NCI-H524 (cell line): ENCODE data around the gene MYLK4.

Experiments
- DNase-seq, 2 experiments: peaks; one replicate each; lab custom pipeline; 2025; lab: John Stamatoyannopoulos, UW

The MYLK4 gene

GRCh38 chr6:2705256-2705655 is 45.5 kb downstream of the MYLK4 start:
- no peak for DNase-seq

- no peak for DNase-seq
Observed at GRCh38 chr6:2697291-2697690, 53.4 kb downstream of the MYLK4 start.

- DNase-seq = peak in 1 of 2 experiments; percentile 49
Observed at GRCh38 chr6:2695454-2696095, 55.1 kb downstream of the MYLK4 start.

GRCh38 chr6:2693231-2693630 is 57.5 kb downstream of the MYLK4 start:
- peak; percentile 30 to 73 for DNase-seq

GRCh38 chr6:2688401-2689064 is 62.2 kb downstream of the MYLK4 start:
- peak; percentile 66 to 92 for DNase-seq

GRCh38 chr6:2687456-2687855 is 63.3 kb downstream of the MYLK4 start:
- no peak for DNase-seq

GRCh38 chr6:2686515-2686914 is 64.2 kb downstream of the MYLK4 start:
- DNase-seq = no peak

- no peak for DNase-seq
Observed at GRCh38 chr6:2684766-2685754, 65.7 kb downstream of the MYLK4 start.

DNA sequence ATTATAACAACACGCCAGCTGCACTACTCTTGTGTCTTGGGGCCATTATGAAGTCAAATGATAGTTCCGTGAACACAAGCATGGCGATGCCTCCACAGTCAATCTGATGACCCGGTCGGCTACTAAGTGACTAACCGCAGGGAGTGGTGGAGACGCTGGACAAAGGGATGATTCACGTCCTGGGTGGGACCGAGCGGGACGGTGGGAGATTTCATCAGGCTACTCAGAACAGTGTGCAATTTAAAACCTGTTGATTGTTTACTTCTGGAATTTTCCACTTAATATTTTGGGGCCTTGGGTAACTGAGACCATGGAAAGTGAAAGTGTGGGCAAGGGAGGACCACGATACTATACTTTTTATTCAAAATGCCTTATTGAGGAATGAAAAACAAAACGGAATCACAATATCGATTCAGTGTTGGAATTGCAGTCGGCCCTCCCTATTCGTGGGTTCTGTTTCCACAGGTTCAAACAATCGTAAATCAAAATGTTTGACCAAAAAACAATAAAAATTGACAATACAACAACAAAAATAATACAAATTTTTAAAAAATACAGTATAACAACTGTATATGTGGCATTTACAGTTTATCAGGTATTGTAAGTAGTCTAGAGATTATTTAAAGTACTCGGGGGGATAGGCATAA is 66.5 kb downstream of the MYLK4 start:
- no peak for DNase-seq

DNA sequence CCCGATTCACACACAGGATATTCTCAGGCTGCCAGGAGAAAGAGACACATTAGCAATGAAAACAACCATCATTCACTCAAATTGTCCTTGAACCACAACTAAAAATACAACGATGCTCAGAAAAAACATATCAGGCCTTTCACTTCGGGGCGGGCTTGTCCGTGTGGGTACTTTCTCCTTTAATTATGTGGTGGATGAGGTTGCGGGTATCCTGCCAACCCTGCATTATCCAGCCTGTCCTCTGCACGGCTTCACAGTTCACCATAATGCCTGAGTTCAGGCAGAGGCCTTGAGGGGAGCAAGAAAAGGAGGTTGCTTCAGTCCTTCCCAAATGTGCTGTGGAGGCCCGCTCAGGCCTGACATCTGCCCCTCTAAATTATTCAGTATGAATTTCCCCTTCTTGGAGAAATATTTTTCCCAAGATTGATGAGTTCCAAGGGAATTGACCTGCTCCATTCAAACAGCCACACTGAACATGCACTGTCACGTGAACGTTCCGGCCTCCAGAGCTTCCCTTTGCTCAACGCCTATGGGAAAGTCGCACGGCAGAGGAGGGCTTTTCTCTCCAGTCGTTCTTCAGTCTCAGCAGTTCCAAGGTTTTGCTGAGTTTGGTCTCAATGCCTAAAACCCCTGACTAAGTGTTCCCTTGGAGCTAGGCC is 70.3 kb downstream of the MYLK4 start:
- DNase-seq = no peak

GRCh38 chr6:2677080-2677593 is 73.6 kb downstream of the MYLK4 start:
- DNase-seq = no peak

- DNase-seq = no peak
Observed at GRCh38 chr6:2676048-2676447, 74.7 kb downstream of the MYLK4 start.

DNA sequence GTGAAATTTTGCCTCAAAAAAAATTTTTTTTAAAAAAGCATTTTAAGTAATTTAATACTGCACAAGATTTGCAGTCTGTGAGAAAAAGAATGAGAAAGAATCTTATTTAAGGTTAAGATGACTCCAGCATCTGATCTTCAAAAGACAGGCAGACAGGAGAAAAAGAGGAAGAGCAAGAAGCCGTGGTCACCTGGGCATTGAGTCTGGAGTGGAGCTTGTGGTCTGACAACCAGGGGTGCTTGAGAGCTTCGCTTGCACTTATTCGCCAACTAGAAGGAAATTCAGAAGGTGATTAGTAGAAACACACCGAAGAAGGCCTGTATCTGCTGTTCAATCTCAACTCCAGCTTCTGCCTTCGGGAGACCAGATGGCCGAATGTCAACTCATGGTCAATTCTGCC is 75.9 kb downstream of the MYLK4 start:
- no peak for DNase-seq

DNA sequence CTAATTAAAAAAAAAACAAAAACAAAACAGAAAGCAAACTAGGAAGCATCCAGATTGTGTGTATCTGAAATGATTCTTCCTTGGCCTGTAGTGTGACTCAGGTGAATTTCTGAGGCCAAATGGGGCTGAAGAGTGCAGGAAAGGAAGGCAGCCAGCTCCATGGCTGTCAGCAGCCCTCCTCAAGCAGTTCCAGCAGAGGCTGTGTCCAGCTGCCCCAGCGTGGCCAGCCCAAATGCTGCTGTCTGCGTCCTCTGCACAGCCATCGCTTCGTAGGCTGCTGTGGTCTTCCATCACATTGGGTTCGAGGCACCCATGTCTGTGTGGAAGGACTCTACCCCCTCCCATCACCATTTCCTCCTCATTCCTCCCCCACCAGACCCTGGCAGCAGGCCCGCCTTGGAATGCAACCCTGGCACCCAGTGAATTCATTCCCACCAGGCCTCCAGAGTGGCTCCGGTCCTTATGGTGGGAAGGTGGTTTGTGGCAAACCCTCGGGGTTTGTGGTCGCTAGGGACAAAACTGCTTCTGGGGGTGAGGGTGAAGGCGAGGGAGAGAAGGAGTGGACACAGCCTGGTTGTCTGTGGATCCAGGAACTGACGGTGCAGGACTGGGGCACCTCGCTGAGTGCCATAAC is 81.5 kb downstream of the MYLK4 start:
- no peak for DNase-seq

- DNase-seq = no peak
Observed at GRCh38 chr6:2667617-2668016, 83.1 kb downstream of the MYLK4 start.

DNA sequence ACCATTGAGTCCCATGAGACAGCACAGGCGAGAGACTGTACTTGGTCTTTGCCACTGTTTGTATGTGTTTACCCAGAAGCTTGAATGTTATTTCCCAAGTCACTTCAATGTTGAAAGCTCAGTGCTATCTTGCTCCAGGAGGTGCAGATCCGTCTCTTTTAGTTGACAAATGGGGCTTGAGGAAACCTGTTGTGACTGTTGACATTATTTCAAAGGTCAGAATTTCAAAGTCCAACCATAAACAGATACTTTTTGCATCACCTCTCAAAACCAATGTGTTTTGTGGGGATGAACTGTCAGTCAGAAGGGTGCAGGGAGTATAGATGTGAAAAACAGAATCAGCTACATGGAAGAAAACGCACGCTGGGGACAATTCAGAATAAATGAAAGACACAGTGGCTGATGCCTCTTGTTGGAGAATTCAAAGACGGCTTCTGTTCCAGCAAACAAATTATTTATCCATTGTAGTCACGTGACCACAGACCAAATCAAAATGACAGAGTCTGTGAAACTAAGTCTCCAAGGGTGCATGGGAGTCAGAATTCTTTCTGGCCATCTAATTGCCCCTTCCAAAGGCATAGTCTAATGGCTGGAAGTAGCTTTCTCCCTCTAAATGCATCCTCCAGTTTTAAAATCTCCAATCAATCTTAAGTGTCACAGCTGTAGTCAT is 83.7 kb downstream of the MYLK4 start:
- DNase-seq = no peak

DNA sequence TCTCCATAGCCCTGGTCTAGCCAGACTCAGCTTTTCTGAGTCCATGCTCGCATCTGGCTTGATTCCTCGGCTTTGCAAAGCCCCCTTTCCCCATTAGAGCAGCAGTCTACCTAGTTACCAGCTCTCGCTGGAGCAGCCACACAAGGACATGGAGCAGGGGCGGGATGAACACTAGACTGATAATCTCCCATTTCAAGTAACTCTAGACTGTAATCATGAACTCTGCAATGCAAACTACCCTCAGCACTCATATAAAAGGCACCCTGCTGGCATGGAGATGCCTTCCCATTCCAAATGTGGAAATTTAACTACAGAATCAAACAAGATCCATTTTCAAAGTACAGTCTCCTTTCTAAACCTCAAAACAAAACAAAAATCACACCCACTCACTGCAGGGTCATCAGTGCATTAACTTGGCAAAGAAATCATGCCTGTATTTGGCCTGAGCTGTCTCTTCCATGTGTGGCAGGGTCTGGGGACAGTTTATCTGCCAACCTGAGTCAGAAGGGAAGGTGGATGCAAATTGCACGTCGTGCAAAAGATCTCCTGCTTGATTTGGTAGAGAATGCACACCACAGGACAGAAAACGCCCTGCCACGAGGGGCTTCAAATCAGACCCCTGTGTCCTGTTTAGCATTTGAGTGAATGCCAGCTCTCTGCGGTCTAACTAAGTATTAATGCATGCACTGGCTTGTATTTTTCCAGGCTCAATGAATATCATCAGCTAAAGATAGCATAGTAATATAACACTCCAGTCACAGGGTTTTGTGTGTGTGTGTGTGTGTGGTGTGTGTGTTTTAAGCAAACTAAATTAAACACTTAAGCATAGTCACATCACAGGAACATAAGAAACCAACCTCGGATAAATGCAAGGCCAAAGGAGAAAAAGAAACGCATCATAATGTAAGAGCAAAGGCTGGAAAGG is 85.3 kb downstream of the MYLK4 start:
- DNase-seq = peak in 1 of 2 experiments; percentile 2

GRCh38 chr6:2663123-2663522 is 87.6 kb downstream of the MYLK4 start:
- no peak for DNase-seq

DNA sequence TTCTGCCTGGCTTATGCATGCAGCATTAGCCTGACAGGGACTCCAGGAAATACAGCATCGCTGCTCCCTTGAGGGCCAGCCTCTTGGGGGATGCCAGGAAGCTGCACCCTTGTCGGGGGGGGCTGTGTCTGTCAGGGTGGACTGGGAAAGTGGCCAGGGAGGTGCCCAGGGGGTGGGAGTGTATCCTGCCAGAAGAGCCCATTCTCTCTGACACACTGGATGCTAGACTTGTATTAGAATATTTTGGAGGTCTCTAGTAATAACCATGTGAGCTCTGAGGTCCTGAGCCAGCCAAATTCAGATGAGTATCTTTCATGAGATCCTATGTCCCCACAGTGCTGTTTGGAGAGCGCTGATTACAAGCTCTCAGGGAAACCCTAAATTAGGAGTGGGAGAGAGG is 89.1 kb downstream of the MYLK4 start:
- no peak for DNase-seq
